ENCODE data around the gene HIGD1B. TPM values are rescaled to one million over a fixed set of nuclear protein-coding genes. Genes with fewer than 3 reads are reported as not detected.

Gene HIGD1B
- total RNA-seq, 2 donors from 2014 or later = 9.6 TPM; not detected in 1

DNA sequence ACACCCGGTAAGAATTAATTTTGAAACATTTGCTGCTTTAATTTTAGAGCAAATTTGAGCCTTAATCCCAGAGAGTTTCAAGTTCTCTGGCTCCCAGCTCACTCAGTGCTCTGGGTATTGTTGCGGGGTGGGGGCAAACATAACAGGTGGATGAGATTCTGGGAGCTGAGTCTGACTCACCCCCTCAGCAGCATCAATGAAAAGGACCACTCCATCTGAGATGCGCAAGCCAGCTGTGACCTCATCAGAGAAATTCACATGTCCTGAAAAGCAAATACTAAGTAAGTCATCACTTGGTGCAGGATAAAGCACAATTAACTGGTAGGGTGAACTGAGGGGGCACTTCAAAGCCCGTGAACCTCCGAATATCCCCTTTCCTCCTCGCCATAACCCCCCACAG lies 31.7 kb downstream of the HIGD1B start:
- H3K4me3 ChIP-seq = no peak overlapping the region
- DNase-seq (no peak), ATAC-seq (no peak)
- intact Hi-C loops (cut with DNase I) = no loop called here
- H3K27me3 ChIP-seq = no peaks in the 10 kb centered on the region
- H3K9me3 ChIP-seq = no peaks in the 10 kb centered on the region
- no peak overlapping the region for H3K27ac ChIP-seq
- H3K36me3 ChIP-seq (replicated peaks in 1 of 2; ENCODE audit: insufficient read depth in 1 of 2, low read depth in 2 of 2) = peaks cover 7 to 31% of the 10 kb centered on the region in 2 donors
- H3K4me1 ChIP-seq = no peaks in the 10 kb centered on the region
- 86 to 88% methylated on average over 6 of the region's 6 CpGs for WGBS, 2 donors
- no peak for TF ChIP-seq POLR2A (IDR thresholded peaks at IDR 0.05)
- TF ChIP-seq, protein P1, sequence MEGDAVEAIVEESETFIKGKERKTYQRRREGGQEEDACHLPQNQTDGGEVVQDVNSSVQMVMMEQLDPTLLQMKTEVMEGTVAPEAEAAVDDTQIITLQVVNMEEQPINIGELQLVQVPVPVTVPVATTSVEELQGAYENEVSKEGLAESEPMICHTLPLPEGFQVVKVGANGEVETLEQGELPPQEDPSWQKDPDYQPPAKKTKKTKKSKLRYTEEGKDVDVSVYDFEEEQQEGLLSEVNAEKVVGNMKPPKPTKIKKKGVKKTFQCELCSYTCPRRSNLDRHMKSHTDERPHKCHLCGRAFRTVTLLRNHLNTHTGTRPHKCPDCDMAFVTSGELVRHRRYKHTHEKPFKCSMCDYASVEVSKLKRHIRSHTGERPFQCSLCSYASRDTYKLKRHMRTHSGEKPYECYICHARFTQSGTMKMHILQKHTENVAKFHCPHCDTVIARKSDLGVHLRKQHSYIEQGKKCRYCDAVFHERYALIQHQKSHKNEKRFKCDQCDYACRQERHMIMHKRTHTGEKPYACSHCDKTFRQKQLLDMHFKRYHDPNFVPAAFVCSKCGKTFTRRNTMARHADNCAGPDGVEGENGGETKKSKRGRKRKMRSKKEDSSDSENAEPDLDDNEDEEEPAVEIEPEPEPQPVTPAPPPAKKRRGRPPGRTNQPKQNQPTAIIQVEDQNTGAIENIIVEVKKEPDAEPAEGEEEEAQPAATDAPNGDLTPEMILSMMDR (IDR thresholded peaks at IDR 0.05) = no peak

DNA sequence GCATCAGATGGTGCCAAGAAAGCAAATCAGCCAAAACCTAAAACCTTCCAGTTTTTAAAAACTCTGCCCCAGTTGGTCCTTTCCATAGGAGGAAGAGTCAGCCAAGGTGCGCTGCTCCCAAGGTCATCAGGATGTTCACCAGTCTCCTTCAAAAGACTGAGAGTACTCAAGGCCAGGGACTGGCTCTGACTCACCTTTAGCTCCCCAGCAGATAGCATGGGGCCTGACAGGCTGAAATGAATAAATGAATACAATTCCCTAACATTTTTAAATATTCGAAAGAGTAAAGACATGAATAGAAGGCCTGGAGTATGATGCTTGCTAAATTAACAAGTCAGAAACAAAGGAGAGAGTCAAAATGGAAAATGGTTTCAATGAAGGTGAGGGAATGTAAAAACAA lies 32.4 kb downstream of the HIGD1B start:
- intact Hi-C loops (cut with DNase I) = no loop called here
- Histone ChIP-seq H3K4me1 (no peaks in the 10 kb centered on the region), H3K27me3 (no peaks in the 10 kb centered on the region), H3K27ac (no peak overlapping the region), H3K9me3 (no peaks in the 10 kb centered on the region), H3K36me3 (replicated peaks in 1 of 2; ENCODE audit: insufficient read depth in 1 of 2, low read depth in 2 of 2) (peaks cover 7 to 31% of the 10 kb centered on the region in 2 donors), H3K4me3 (no peak overlapping the region)
- DNase-seq (no peak), ATAC-seq (no peak)
- 81 to 89% methylated on average over 2 of the region's 2 CpGs for WGBS, 2 donors
- TF ChIP-seq POLR2A (IDR thresholded peaks at IDR 0.05) = no peak
- TF ChIP-seq, protein P1 (IDR thresholded peaks at IDR 0.05) = no peak

DNA sequence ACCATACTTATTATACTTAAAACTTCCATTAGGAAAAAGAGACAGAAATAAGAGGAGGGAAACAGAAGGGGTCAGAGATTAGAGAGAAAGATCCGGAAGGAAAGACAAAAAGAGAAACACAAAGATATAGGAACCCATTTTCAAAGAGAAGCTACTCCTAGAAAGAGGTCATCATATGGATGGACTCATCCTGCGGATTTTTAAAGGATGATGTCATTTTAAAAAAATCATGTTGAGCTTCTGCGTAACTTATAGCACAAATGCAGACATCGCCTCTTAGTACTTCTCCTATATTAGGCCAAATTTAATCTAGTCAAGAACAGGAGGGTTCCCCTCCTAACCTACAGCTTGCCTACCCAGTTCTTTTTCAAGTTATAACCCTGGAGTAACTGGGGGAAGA lies 33.5 kb downstream of the HIGD1B start:
- Histone ChIP-seq H3K36me3 (replicated peaks in 1 of 2; ENCODE audit: insufficient read depth in 1 of 2, low read depth in 2 of 2) (peaks cover 7 to 32% of the 10 kb centered on the region in 2 donors), H3K9me3 (no peaks in the 10 kb centered on the region), H3K4me3 (no peak overlapping the region), H3K27ac (no peak overlapping the region), H3K4me1 (no peaks in the 10 kb centered on the region), H3K27me3 (no peaks in the 10 kb centered on the region)
- TF ChIP-seq POLR2A (IDR thresholded peaks at IDR 0.05) = no peak
- TF ChIP-seq, protein P1 (IDR thresholded peaks at IDR 0.05) = no peak
- ATAC-seq = no peak
- intact Hi-C loops (cut with DNase I) = no loop called here
- WGBS, 2 donors = 88 to 93% methylated on average over 4 of the region's 4 CpGs
- no peak for DNase-seq

DNA sequence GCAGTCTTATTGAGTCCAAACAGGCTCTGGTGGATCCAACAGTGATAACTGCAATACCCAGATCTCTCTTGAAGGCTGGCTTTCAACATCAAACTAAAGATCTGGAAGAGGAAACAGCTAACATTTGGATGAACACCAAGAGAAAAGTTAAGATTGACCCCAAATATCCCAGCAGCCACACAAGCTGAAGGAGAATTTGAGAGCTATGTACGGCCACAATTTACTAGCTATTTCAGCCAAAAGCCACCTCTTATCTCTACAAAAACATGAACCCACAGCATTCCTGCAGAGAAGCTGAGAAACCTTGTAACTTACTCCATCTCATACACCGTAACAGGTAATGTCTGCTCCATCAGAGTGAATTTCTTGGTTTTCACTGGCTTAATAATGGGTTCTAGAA lies 37.3 kb downstream of the HIGD1B start:
- H3K27me3 ChIP-seq = no peaks in the 10 kb centered on the region
- no peaks in the 10 kb centered on the region for H3K9me3 ChIP-seq
- no peak overlapping the region for H3K27ac ChIP-seq
- H3K4me3 ChIP-seq = no peak overlapping the region
- no peaks in the 10 kb centered on the region for H3K4me1 ChIP-seq
- DNase-seq (no peak), ATAC-seq (no peak)
- WGBS, 2 donors = 92 to 100% methylated on average over 2 of the region's 2 CpGs
- H3K36me3 ChIP-seq (replicated peaks in 1 of 2; ENCODE audit: insufficient read depth in 1 of 2, low read depth in 2 of 2) = peaks cover 7 to 31% of the 10 kb centered on the region in 2 donors
- intact Hi-C loops (cut with DNase I) = no loop called here
- TF ChIP-seq, protein P1 (IDR thresholded peaks at IDR 0.05) = no peak
- TF ChIP-seq POLR2A (IDR thresholded peaks at IDR 0.05) = no peak

DNA sequence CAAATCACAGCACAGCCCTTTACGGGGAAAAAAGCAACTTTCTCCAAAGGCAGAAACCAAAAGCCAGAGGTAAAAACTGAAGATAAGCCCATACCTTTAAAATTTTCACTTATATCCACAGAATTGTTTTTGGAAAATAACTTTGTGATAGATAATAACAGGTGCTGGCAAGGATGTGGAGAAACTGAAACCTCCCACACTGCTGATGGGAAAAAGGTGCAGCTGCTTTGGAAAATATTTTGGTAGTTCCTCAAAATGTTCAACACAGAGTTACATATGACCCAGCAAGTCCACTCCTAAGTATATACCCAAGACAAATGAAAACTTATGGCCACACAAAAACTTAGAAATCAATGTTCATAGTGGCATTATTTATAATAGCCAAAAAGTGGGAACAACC lies 39.3 kb downstream of the HIGD1B start:
- H3K27ac ChIP-seq = no peak overlapping the region
- no peak for TF ChIP-seq POLR2A (IDR thresholded peaks at IDR 0.05)
- TF ChIP-seq, protein P1 (IDR thresholded peaks at IDR 0.05) = no peak
- no peaks in the 10 kb centered on the region for H3K9me3 ChIP-seq
- WGBS, 2 donors = 71 to 79% methylated on average over 1 of the region's 1 CpG
- H3K27me3 ChIP-seq = no peaks in the 10 kb centered on the region
- no peak overlapping the region for H3K4me3 ChIP-seq
- intact Hi-C loops (cut with DNase I) = no loop called here
- peaks cover 7 to 25% of the 10 kb centered on the region in 2 donors for H3K36me3 ChIP-seq (replicated peaks in 1 of 2; ENCODE audit: insufficient read depth in 1 of 2, low read depth in 2 of 2)
- DNase-seq (no peak), ATAC-seq (no peak)
- H3K4me1 ChIP-seq = no peaks in the 10 kb centered on the region

Data from body of pancreas (tissue), 4 donors.